GM19438 (cell line): Measurements from ENCODE around the gene RSRC1.
"Not testable (repeated sequence)": the region's sequence is repeated elsewhere in the genome, so short reads cannot be mapped to it uniquely, and the experiment has no call there.

Source experiments
- ATAC-seq: cut with Tn5 transposase; IDR thresholded peaks from one replicate; pipeline ENCODE4 v1.9.1; 2021; ENCODE audit warnings: low read depth; ENCODE audit not compliant: unreplicated experiment

The RSRC1 gene

GRCh38 chr3:158495398-158495902, 385.6 kb downstream of the RSRC1 start:
- not testable (repeated sequence) for ATAC-seq

GRCh38 chr3:158505117-158505516, 395.2 kb downstream of the RSRC1 start:
- no peak for ATAC-seq

DNA sequence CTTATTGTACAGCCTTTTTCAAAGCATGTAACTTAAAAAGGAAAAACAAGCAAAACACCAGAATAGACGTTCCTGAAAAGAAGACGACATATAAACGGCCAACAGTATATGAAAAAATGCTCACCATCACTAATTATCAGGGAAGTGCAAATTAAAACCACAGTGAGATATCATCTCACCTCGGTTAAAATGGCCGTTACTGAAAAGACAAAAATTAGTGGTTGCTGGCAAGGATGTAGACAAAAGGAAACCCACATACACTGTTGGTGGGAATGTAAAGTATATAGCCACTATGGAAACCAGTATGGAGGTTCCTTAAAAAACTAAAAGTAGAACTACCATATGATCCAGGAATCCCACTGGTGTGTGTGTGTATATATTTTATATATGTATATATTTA, 396.6 kb downstream of the RSRC1 start:
- no peak for ATAC-seq

GRCh38 chr3:158508481-158508880, 398.6 kb downstream of the RSRC1 start:
- ATAC-seq, result no peak

GRCh38 chr3:158509891-158510290, 400.0 kb downstream of the RSRC1 start:
- ATAC-seq, result no peak

GRCh38 chr3:158516729-158517128, 406.8 kb downstream of the RSRC1 start:
- ATAC-seq, result not testable (repeated sequence)

- no peak for ATAC-seq
Observed at GRCh38 chr3:158519776-158520175, 409.9 kb downstream of the RSRC1 start.

DNA sequence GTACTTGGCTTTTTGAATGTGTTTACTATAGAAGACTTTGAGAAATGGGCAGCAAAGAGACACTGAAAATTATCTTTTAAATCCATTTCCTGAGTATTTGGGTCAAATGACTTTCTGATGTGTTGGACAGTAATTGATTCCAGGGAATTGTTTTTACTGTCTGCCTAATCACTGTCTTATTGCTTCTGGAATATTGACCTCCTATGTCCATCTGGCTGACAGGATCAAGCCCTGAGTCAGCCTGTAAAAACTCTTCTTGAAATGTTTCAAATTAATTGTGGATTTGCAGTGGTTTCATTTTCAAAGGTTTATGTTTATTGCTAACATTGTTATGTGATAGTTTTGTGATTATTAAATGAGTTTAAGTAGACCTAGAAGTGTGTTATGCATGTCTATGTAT, 410.5 kb downstream of the RSRC1 start:
- ATAC-seq, result no peak

- ATAC-seq, result no peak
Observed at GRCh38 chr3:158522221-158523136, 412.6 kb downstream of the RSRC1 start.

- ATAC-seq, result no peak
Observed at GRCh38 chr3:158528076-158528674, 418.3 kb downstream of the RSRC1 start.

DNA sequence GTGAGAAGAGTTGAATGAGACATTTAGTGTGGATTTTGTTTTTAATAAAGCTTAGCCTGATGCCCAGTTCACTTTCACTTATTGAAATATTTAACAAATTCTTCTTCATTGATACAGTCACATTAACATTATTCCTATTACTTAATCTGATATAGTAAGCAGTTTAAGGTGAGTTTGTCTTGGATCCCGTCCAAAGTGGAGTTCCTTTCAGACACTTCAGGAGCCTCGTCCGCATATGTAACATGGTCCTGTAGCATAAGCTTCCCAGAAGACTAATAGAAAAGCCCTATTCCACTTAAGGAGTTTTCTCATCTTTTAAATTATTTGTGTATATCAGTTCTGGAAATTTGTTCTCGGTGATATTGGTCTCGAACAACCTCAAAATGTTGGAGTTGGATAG, 421.4 kb downstream of the RSRC1 start:
- no peak for ATAC-seq

GRCh38 chr3:158532099-158532734, 422.3 kb downstream of the RSRC1 start:
- ATAC-seq, result no peak

DNA sequence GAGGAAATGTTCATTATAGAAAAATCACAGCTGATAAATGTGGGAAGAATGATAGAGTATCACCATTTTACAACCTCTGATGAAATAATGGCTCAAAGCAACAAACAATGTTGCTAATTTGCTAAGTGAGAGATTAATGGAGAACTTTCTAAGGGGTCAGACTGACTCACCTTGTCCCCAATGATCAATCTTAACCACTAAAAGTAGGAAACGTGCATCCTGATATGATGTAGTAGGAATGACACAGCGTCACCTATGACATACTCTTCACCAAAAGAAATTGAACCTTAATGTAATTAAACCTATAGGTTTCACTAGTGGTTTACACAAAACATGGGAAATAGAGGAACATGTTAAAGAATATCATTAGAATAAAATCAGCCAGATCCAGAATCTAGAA, 426.0 kb downstream of the RSRC1 start:
- ATAC-seq, result no peak

- ATAC-seq, result no peak
Observed at GRCh38 chr3:158539414-158540014, 429.6 kb downstream of the RSRC1 start.

DNA sequence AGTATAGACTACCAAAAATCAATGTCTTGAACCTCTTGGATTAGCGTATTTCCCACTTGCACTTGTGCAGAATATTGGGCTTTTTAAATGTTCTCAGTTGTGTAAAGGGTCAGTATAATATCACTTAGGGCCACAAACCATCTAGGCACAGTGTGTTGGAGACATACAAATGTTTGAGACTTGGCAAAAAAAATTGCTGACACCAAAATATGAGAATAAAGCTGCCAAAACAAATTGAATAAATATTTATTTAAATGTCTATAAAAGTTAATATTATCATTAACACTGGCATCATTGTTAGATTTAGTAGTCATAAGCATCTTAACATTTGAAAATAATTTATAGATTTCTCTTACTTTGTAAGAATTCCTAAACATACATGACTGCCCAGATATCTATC, 430.2 kb downstream of the RSRC1 start:
- ATAC-seq, result no peak

GRCh38 chr3:158548691-158549090, 438.8 kb downstream of the RSRC1 start:
- no peak for ATAC-seq

- ATAC-seq, result not testable (repeated sequence)
Observed at GRCh38 chr3:158549938-158550337, 440.0 kb downstream of the RSRC1 start.

- no peak for ATAC-seq
Observed at GRCh38 chr3:158552124-158552523, 442.2 kb downstream of the RSRC1 start.

GRCh38 chr3:158559504-158559903, 449.6 kb downstream of the RSRC1 start:
- ATAC-seq, result no peak

GRCh38 chr3:158560979-158561378, 451.1 kb downstream of the RSRC1 start:
- no peak for ATAC-seq

DNA sequence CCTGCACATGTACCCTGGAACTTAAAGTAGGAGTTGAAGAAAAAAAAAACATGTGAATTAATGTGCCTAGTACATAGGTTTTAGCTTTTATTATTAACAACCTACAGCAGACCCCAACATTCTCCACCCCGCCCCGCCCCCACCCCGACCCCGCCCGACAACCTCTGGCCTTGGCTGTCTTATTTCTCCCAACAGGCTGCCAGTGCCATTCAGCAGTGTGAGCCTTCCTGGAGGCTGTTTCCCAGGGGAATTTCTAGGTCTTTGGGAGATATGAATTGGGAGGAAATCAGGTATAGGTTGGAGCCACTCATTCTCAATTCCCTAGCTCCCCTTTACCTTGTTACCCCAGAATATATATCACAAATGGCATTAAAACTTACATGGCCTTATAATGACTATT, 452.8 kb downstream of the RSRC1 start:
- ATAC-seq, result no peak
